Measurements from ENCODE around the gene KDM4B. TPM values are rescaled to one million over a fixed set of nuclear protein-coding genes. Genes with fewer than 3 reads are reported as not detected.

Gene KDM4B
- total and polyA plus RNA-seq, 9 of the 15 experiments (the other 6 are each of a cell fraction or from before 2014, with no cell fraction given) = 0.21 to 29.9 (median 7.3) TPM

- H3K9ac ChIP-seq (ENCODE audit: insufficient read depth in 1 of 2, low read depth in 2 of 2, low read length in 2 of 2) = no peak overlapping the region
- peaks cover 0 to 43% of the 10 kb centered on the region in 2 experiments; a peak in 3 of 5 replicates for H3K4me1 ChIP-seq (replicated peaks in 1 of 2; ENCODE audit: control insufficient read depth in 2 of 2, insufficient read depth in 2 of 2, low read length in 2 of 2)
- POLR2A ChIA-PET = interaction anchor here (1.1 to 1.2 kb wide), 2 partner anchors 10 to 109 kb away, joined by 3 read pairs; no protein-coding TSS in a partner anchor
- intact Hi-C loops (cut with micrococcal nuclease) = loop anchor here (5.0 kb wide), 1 partner anchor 107 kb away; no protein-coding TSS in a partner anchor
- peaks cover 11% of the 10 kb centered on the region for H4K20me1 ChIP-seq (replicated peaks; ENCODE audit: control insufficient read depth, insufficient read depth, low read length)
- BruUV-seq (replicated peaks) = no TSS peak
- H3K9me3 ChIP-seq (replicated peaks; ENCODE audit: control insufficient read depth, insufficient read depth, low read depth, low read length) = no peaks in the 10 kb centered on the region
- ATAC-seq = no peak
- no peak for DNase-seq (ENCODE audit: extremely low read depth in 1 of 4, low spot score in 3 of 4)
- FAIRE-seq = no peak
- CTCF ChIA-PET (ENCODE audit: low intra/inter-chr PET ratio) = no interaction called here
- H3K4me3 ChIP-seq = no peak overlapping the region
- peaks cover 35% of the 10 kb centered on the region; the same call in 2 of the 3 replicates for H3K36me3 ChIP-seq (ENCODE audit: control insufficient read depth, insufficient read depth, low read length)
- H3K4me2 ChIP-seq (ENCODE audit: insufficient read depth, low read length) = no peak overlapping the region
- H3K9me1 ChIP-seq (ENCODE audit: control insufficient read depth, insufficient read depth, low read length) = peaks cover 6% of the 10 kb centered on the region
- in situ Hi-C loops (cut with MboI) = no loop called here
- 70% methylated on average over 14 of the region's 16 CpGs for WGBS (ENCODE audit: insufficient coverage, low coverage, missing lambda C conversion rate)
- H3K79me2 ChIP-seq (ENCODE audit: control insufficient read depth, insufficient read depth, low read length) = no peaks in the 10 kb centered on the region; the same call in 2 of the 3 replicates
- H3K27ac ChIP-seq (ENCODE audit: extremely low read depth, low read depth, low read length) = no peak overlapping the region
- no peak overlapping the region for H2AFZ ChIP-seq (ENCODE audit: low read depth, low read length)
- H3K27me3 ChIP-seq (ENCODE audit: control insufficient read depth in 2 of 2, insufficient read depth in 2 of 2, low read length in 2 of 2) = no peaks in the 10 kb centered on the region
- no peak for TF ChIP-seq ATF6 (CRISPR knock-in tag; IDR thresholded peaks at IDR 0.05)
- TF ChIP-seq ZKSCAN1 (IDR thresholded peaks at IDR 0.05; ENCODE audit: low read depth, low read length) = 0 out of 2 replicates have a peak, but pooled peaks have one; percentile 59
Measured at GRCh38 chr19:5045029-5045428, 76.1 kb downstream of the KDM4B start.

- TF ChIP-seq POLR2A (conservative IDR thresholded peaks at IDR 0.05) (no peak), WHSC1 (IDR thresholded peaks at IDR 0.05; ENCODE audit: low read length) (no peak), TCF7L2 (IDR thresholded peaks at IDR 0.05; ENCODE audit: low read depth, low read length) (no peak), ZKSCAN1 (IDR thresholded peaks at IDR 0.05; ENCODE audit: low read depth, low read length) (no peak), SMARCC2 (IDR thresholded peaks at IDR 0.05; ENCODE audit: low read depth) (no peak), ZNF583 (CRISPR knock-in tag; IDR thresholded peaks at IDR 0.05) (no peak), MAFF (IDR thresholded peaks at IDR 0.05; ENCODE audit: low read length) (no peak), CREB1 (IDR thresholded peaks at IDR 0.05) (no peak), CREB1 (CRISPR knock-in tag; IDR thresholded peaks at IDR 0.05) (no peak), GTF2F1 (IDR thresholded peaks at IDR 0.05; ENCODE audit: low read depth, low read length) (no peak)
- TF ChIP-seq, protein P1, sequence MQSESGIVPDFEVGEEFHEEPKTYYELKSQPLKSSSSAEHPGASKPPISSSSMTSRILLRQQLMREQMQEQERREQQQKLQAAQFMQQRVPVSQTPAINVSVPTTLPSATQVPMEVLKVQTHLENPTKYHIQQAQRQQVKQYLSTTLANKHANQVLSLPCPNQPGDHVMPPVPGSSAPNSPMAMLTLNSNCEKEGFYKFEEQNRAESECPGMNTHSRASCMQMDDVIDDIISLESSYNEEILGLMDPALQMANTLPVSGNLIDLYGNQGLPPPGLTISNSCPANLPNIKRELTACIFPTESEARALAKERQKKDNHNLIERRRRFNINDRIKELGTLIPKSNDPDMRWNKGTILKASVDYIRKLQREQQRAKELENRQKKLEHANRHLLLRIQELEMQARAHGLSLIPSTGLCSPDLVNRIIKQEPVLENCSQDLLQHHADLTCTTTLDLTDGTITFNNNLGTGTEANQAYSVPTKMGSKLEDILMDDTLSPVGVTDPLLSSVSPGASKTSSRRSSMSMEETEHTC (IDR thresholded peaks at IDR 0.05) = no peak
- TF ChIP-seq, protein P2, sequence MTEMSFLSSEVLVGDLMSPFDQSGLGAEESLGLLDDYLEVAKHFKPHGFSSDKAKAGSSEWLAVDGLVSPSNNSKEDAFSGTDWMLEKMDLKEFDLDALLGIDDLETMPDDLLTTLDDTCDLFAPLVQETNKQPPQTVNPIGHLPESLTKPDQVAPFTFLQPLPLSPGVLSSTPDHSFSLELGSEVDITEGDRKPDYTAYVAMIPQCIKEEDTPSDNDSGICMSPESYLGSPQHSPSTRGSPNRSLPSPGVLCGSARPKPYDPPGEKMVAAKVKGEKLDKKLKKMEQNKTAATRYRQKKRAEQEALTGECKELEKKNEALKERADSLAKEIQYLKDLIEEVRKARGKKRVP (CRISPR knock-in tag; IDR thresholded peaks at IDR 0.05) = no peak
- no peak overlapping the region for H3K4me2 ChIP-seq (ENCODE audit: insufficient read depth, low read length)
- DNase-seq (ENCODE audit: extremely low read depth in 1 of 4, low spot score in 3 of 4) = no peak
- H3K9ac ChIP-seq (ENCODE audit: insufficient read depth in 1 of 2, low read depth in 2 of 2, low read length in 2 of 2) = 0 out of 4 replicates have a peak overlapping the region, but pooled peaks of 1 of the 2 experiments have one; percentile 13
- BruUV-seq (replicated peaks) = no TSS peak
- CTCF ChIA-PET (ENCODE audit: low intra/inter-chr PET ratio) = no interaction called here
- H3K9me1 ChIP-seq (ENCODE audit: control insufficient read depth, insufficient read depth, low read length) = peaks cover 6% of the 10 kb centered on the region
- no peak overlapping the region for H3K4me3 ChIP-seq
- no peaks in the 10 kb centered on the region for H3K9me3 ChIP-seq (replicated peaks; ENCODE audit: control insufficient read depth, insufficient read depth, low read depth, low read length)
- no peaks in the 10 kb centered on the region for H3K27me3 ChIP-seq (ENCODE audit: control insufficient read depth in 2 of 2, insufficient read depth in 2 of 2, low read length in 2 of 2)
- WGBS (ENCODE audit: insufficient coverage, low coverage, missing lambda C conversion rate) = 81% methylated on average over 8 of the region's 8 CpGs
- in situ Hi-C loops (cut with MboI) = no loop called here
- POLR2A ChIA-PET = no interaction called here
- peaks cover 0 to 39% of the 10 kb centered on the region in 2 experiments; a peak in 3 of 5 replicates for H3K4me1 ChIP-seq (replicated peaks in 1 of 2; ENCODE audit: control insufficient read depth in 2 of 2, insufficient read depth in 2 of 2, low read length in 2 of 2)
- H3K27ac ChIP-seq (ENCODE audit: extremely low read depth, low read depth, low read length) = no peak overlapping the region
- FAIRE-seq = no peak
- ATAC-seq = no peak
- peaks cover 27% of the 10 kb centered on the region; the same call in 2 of the 3 replicates for H3K36me3 ChIP-seq (ENCODE audit: control insufficient read depth, insufficient read depth, low read length)
- intact Hi-C loops (cut with micrococcal nuclease) = loop anchor here (5.0 kb wide), 1 partner anchor 106 kb away; no protein-coding TSS in a partner anchor
- no peak overlapping the region for H2AFZ ChIP-seq (ENCODE audit: low read depth, low read length)
- H3K79me2 ChIP-seq (ENCODE audit: control insufficient read depth, insufficient read depth, low read length) = no peaks in the 10 kb centered on the region; the same call in 2 of the 3 replicates
- peaks cover 11% of the 10 kb centered on the region for H4K20me1 ChIP-seq (replicated peaks; ENCODE audit: control insufficient read depth, insufficient read depth, low read length)
Measured at GRCh38 chr19:5045956-5046338, 77.0 kb downstream of the KDM4B start.
